HG02884 (cell line): Measurements from ENCODE around the gene LMBRD2.
"Not testable (repeated sequence)": the region's sequence is repeated elsewhere in the genome, so short reads cannot be mapped to it uniquely, and the experiment has no call there.

ENCODE experiments used
- ATAC-seq: cut with Tn5 transposase; IDR thresholded peaks from one replicate; pipeline ENCODE4 v1.9.1; 2021; ENCODE audit warnings: mild to moderate bottlenecking, moderate library complexity; ENCODE audit not compliant: unreplicated experiment

LMBRD2 gene

DNA sequence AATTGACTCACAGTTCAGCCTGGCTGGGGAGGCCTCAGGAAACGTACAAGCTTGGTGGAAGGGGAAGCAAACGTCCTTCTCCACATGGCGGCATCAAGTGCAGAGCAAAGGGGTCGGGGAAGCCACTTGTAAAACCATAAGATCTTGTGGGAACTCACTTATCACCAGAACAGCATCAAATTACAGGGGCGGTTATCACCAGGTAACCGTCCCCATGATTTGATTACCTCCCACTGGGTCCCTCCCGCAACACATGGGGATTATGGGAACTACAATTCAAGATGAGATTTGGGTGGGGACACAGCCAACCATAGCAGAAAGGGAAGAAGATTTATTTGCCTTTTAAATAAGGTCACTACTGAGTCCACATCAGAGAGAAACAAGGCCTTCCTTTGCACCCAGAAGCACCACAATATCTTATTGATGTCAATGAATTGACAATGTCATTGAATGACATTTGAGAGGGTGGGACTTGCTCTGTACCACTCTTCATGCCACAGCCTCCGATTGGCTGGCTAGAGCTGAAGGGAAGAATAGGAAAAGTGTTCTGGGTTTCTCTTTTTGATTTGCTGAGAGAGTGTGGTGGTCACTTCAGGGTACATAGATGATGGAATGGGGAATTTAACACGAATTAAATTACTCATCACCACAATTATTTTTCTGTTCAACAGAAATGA lies 11.3 kb upstream of the LMBRD2 start:
- ATAC-seq, result no peak

GRCh38 chr5:36161361-36161760 lies 9.7 kb upstream of the LMBRD2 start:
- ATAC-seq, result no peak

DNA sequence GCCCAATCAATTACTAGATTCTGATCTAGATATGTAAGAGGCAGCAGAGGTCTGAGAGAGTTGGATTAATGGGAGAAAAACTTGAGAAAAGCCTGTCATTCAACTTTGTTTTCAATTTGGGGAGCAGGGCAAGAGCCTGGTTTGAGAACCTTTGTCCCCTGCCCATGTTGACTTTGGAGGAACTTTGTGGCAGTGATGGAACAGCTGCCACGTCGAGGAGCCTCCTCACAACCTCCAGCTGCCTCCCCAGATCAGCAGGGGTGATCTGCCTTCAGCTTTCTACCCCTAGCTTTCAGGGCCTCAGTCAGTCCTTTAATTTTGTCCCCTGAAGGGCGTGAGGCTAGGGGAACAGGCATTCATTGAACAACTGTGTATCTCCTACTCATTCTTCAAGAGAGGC lies 8.9 kb upstream of the LMBRD2 start:
- ATAC-seq, result no peak

- no peak for ATAC-seq
Measured at GRCh38 chr5:36158144-36158543, 6.5 kb upstream of the LMBRD2 start.

- ATAC-seq, result no peak
Measured at GRCh38 chr5:36156619-36157018, 4.9 kb upstream of the LMBRD2 start.

DNA sequence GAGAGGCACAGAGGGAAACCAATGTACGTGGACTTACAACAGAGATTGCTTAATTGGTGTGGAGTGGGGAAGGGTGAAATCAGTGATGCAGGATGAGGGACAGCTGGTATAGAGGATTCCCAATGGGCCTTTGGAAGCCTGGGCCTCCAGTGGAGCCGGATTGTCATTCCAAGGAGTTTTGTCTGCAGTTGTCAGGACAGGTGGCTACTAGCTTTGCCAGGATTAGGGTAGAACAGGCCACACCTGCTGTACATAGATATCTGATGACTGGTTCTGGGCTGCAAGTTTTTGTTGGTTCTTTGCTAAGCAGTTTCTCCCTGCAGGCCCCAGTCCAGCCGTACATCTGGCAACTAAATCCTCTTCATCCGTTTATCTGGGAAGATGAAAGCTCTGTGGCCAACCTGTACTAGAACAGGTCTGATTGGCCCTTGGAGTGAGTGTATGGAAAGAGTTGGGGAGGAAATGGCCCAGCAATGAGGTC lies 4.5 kb upstream of the LMBRD2 start:
- ATAC-seq, result no peak

GRCh38 chr5:36155291-36155690 lies 3.6 kb upstream of the LMBRD2 start:
- no peak for ATAC-seq

DNA sequence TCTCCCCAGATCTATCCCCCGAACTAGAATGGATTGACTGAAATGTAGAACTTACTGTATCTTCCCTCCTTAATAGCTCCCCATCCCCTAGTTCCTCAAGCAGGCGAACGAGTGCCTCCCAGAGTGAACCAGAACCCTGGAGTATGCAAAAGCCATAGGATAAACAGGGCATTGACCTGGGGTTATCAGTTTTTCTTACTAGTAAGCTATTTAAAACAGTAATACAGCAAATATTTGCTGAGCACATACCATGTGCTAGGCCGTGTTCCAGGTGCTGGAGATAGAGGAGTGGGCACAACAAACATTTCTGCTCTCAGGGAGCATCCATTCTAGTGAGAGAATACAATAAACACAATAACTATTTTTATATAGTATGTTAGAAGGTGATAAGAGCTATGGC lies 2.0 kb upstream of the LMBRD2 start:
- ATAC-seq, result no peak

DNA sequence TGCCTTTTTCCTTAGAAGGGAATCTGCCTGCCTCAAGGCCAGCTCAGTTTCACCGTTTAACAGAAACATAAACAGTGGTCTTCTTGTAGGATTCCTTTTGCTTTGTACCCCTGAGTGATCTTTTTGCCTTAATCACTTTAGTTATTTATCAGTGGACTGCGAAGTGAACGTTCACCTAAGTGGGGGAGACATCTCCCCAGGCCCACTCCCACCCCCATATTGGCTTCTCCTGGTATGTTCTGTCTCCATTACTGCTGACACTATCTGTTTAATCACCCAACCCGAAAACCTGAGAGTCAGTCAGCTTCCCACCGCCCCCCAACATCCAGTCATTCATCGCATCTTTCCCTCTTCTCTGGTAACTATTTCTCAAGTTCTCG lies 1.6 kb upstream of the LMBRD2 start:
- ATAC-seq, result no peak

DNA sequence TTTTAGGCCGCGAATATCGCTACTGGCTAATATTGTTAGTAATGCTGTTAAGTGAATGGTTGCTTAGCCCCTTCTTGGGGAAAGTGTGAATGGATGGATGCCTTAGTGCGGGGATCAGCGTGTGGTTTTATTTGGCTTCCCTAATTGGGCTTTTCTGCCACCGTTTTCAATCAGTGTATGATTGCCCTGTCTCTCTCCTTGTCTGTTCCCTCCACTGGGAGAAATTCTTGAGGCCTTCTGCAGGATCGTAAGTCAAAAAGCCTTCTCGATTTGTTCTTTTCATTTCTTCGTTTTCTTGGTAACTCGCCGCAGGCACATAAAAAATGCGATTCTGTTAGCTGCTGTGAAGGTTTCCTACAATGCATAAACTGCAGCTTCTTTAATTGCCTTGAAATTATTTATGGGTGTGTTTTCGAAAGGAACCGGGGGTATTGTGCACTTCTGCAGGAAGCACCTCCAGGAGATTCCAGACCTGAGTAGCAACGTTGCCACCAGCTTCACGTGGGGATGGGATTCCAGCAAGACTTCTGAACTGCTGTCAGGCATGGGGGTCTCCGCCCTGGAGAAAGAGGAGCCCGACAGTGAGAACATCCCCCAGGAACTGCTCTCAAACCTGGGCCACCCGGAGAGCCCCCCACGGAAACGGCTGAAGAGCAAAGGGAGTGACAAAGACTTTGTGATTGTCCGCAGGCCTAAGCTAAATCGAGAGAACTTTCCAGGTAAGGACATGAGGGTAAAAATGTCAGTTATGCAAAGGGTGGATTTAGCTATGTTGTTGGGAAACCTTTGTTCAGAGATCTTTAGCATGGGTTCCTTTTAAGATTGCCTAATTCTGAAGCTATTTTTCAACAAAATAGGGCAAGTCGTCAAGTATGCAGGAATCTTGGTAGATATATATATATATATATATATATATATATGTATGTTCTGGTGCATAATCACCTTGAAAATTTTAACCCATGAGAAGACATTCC lies 924 bp upstream of the LMBRD2 start:
- peak; percentile 0 for ATAC-seq

GRCh38 chr5:36150676-36151433 lies 832 bp downstream of the LMBRD2 start:
- ATAC-seq, result peak; percentile 30

- no peak for ATAC-seq
Measured at GRCh38 chr5:36147681-36148080, 4.0 kb downstream of the LMBRD2 start.

GRCh38 chr5:36146390-36146789 lies 5.3 kb downstream of the LMBRD2 start:
- no peak for ATAC-seq

- ATAC-seq, result no peak
Measured at GRCh38 chr5:36145311-36145710, 6.4 kb downstream of the LMBRD2 start.

DNA sequence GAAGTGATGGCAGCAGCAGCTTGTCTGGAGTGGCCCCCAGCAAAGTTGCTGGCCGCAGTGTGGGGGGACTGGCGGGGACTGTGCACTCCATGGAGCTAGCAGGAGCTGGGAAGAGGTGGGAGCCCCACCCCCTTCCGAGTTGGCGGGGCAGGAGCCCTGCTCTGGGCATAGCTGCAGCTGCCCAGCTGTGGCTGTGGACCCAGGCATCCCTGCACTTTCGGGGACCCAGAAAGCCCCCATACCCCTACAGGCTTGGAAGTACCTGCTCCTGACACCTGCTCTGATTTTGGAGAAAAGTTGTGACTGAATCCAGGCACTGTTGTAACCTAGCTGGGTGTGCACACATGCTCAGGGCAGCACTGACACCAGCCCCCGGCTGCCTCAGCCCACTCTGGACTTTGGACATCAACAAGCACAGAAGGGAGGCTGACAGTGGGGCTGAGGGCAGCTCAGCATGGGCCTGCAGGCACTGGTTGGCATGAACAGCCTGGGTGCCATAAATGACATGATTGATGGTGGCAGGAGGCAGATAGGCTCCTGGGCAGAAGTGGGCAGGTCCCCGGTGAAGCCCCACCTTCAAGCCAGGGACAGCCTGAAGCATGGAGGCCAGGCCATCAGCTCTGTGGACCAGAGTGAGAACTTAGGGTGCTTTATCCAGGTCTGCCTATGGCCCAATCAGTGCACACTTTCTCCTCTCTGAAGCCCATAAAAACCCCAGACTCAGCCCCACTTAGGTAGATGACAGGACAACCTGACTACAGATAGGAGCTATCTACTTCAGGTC lies 12.6 kb downstream of the LMBRD2 start:
- ATAC-seq, result no peak

DNA sequence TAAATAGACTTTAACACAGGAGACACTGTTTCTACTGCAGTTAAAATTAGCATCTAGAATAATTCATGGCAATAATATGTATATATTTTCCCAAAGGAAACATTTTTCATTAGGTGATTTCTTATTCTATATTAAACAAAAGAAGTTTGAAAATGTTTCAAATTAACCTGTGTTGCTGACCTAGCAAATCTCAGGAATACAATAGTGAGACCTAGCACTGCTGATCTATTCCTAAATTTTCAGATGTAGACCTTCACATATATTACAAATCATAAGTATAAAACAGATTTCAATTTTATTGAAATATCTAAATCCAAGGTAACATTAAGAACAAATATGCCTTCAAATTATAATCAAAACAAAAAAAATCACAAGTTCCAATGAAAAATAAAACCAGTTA lies 15.1 kb downstream of the LMBRD2 start:
- ATAC-seq, result no peak

- ATAC-seq, result no peak
Measured at GRCh38 chr5:36135988-36136387, 15.7 kb downstream of the LMBRD2 start.

DNA sequence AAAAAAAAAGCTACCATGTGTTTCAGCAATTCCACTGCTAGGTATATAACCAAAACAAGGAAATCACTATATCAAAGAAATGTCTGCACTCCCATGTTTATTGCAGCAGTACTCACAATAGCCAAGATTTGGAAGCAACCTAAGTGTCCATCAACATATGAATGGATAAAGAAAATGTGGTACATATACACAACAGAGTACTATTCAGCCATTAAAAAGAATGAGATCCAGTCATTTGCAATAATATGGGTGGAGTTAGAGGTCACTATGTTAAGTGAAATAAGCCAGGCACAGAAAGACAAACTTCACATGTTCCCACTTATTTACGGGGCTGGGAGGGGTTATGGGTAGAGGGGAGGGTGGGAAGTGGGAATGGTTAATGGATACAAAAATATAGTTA lies 18.7 kb downstream of the LMBRD2 start:
- not testable (repeated sequence) for ATAC-seq

DNA sequence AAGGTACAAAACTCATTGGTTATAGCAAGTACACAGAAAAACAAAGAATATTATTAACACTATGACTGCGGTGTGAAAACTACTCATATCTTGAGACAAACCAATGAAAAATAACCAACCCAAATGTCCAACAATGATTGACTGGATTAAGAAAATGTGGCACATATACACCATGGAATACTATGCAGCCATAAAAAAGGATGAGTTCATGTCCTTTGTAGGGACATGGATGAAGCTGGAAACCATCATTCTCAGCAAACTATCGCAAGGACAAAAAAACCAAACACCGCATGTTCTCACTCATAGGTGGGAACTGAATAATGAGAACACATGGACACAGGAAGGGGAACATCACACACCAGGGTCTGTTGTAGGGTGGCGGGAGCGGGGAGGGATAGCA lies 22.0 kb downstream of the LMBRD2 start:
- not testable (repeated sequence) for ATAC-seq

DNA sequence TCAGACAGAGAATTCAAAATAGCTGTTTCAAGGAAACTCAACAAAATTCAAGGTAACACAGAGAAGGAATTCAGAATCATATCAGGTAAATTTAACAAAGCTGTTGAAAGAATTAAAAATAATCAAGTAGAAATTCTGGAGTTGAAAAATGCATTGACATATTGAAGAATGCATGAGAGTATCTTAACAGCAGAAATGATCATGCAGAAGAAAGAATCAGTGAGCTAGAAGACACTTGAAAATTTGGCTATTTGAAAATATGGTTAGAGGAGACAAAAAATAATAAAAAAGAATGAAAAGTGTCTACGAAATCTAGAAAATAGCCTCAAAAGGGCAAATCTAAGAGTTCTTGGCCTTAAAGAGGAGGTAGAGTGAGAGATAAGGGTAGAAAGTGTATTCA lies 22.9 kb downstream of the LMBRD2 start:
- ATAC-seq, result no peak

GRCh38 chr5:36125868-36126267 lies 25.8 kb downstream of the LMBRD2 start:
- ATAC-seq, result no peak
